ENCODE results near the gene NOD1. TPM values are rescaled to one million over a fixed set of nuclear protein-coding genes. Genes with fewer than 3 reads are reported as not detected.

NOD1 gene
- total RNA-seq, 1 donor from 2014 or later, result 32.7 TPM

GRCh38 chr7:30523466-30523865 is 44.9 kb upstream of the NOD1 start:
- Mint-ChIP-seq H3K36me3 (ENCODE audit: low read depth, unreplicated experiment) (no peaks in the 10 kb centered on the region), H3K27me3 (ENCODE audit: unreplicated experiment) (peaks cover 4% of the 10 kb centered on the region), H3K4me1 (ENCODE audit: unreplicated experiment) (peaks cover 8% of the 10 kb centered on the region), H3K27ac (ENCODE audit: unreplicated experiment) (no peak overlapping the region), H3K4me3 (ENCODE audit: unreplicated experiment) (no peak overlapping the region), H3K9me3 (ENCODE audit: unreplicated experiment) (no peaks in the 10 kb centered on the region)
- DNase-seq (ENCODE audit: low spot score), result no peak
- TF ChIP-seq, protein P1, sequence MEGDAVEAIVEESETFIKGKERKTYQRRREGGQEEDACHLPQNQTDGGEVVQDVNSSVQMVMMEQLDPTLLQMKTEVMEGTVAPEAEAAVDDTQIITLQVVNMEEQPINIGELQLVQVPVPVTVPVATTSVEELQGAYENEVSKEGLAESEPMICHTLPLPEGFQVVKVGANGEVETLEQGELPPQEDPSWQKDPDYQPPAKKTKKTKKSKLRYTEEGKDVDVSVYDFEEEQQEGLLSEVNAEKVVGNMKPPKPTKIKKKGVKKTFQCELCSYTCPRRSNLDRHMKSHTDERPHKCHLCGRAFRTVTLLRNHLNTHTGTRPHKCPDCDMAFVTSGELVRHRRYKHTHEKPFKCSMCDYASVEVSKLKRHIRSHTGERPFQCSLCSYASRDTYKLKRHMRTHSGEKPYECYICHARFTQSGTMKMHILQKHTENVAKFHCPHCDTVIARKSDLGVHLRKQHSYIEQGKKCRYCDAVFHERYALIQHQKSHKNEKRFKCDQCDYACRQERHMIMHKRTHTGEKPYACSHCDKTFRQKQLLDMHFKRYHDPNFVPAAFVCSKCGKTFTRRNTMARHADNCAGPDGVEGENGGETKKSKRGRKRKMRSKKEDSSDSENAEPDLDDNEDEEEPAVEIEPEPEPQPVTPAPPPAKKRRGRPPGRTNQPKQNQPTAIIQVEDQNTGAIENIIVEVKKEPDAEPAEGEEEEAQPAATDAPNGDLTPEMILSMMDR (IDR thresholded peaks at IDR 0.05; ENCODE audit: unreplicated experiment), result no peak

- Mint-ChIP-seq H3K27me3 (ENCODE audit: unreplicated experiment) (peaks cover 4% of the 10 kb centered on the region), H3K9me3 (ENCODE audit: unreplicated experiment) (no peaks in the 10 kb centered on the region), H3K27ac (ENCODE audit: unreplicated experiment) (no peak overlapping the region), H3K36me3 (ENCODE audit: low read depth, unreplicated experiment) (no peaks in the 10 kb centered on the region), H3K4me1 (ENCODE audit: unreplicated experiment) (peaks cover 8% of the 10 kb centered on the region), H3K4me3 (ENCODE audit: unreplicated experiment) (no peak overlapping the region)
- TF ChIP-seq, protein P1 (IDR thresholded peaks at IDR 0.05; ENCODE audit: unreplicated experiment), result no peak
- no peak for DNase-seq (ENCODE audit: low spot score)
Observed at GRCh38 chr7:30522159-30522558, 43.6 kb upstream of the NOD1 start.

- Mint-ChIP-seq H3K27ac (ENCODE audit: unreplicated experiment) (no peak overlapping the region), H3K4me1 (ENCODE audit: unreplicated experiment) (peaks cover 8% of the 10 kb centered on the region), H3K4me3 (ENCODE audit: unreplicated experiment) (no peak overlapping the region), H3K36me3 (ENCODE audit: low read depth, unreplicated experiment) (no peaks in the 10 kb centered on the region), H3K27me3 (ENCODE audit: unreplicated experiment) (peaks cover 4% of the 10 kb centered on the region), H3K9me3 (ENCODE audit: unreplicated experiment) (no peaks in the 10 kb centered on the region)
- DNase-seq (ENCODE audit: low spot score), result no peak
- TF ChIP-seq, protein P1 (IDR thresholded peaks at IDR 0.05; ENCODE audit: unreplicated experiment), result no peak
Observed at GRCh38 chr7:30521532-30521931, 42.9 kb upstream of the NOD1 start.

- TF ChIP-seq, protein P1 (IDR thresholded peaks at IDR 0.05; ENCODE audit: unreplicated experiment), result no peak
Observed at GRCh38 chr7:30519122-30519521, 40.5 kb upstream of the NOD1 start.

DNA sequence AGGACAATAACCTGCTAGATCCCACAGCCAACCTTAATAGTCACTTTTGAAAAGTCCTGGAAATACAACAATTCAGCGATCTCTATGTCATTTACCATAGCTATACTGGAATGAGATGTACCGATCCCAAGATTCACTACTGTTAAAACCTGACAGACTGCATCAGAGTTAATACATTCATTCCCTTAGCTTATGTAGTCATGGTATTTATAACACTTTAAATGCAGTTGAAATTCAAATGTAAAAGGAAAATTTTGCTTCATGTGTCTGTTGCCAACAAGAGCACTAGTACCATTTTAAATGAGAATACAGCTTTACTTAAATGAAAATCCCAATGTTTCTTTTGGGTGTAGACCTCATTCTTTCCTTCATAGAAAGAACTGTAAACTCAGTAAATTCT is 37.2 kb upstream of the NOD1 start:
- Mint-ChIP-seq H3K27me3 (ENCODE audit: unreplicated experiment) (no peaks in the 10 kb centered on the region), H3K27ac (ENCODE audit: unreplicated experiment) (no peak overlapping the region), H3K4me1 (ENCODE audit: unreplicated experiment) (peaks cover 4% of the 10 kb centered on the region), H3K4me3 (ENCODE audit: unreplicated experiment) (no peak overlapping the region), H3K9me3 (ENCODE audit: unreplicated experiment) (no peaks in the 10 kb centered on the region), H3K36me3 (ENCODE audit: low read depth, unreplicated experiment) (no peaks in the 10 kb centered on the region)
- DNase-seq (ENCODE audit: low spot score), result no peak
- TF ChIP-seq, protein P1 (IDR thresholded peaks at IDR 0.05; ENCODE audit: unreplicated experiment), result no peak

More at GRCh38 chr7:30519122-30519521, 40.5 kb upstream of the NOD1 start:
- no peak for DNase-seq (ENCODE audit: low spot score)
- H3K4me1 Mint-ChIP-seq (ENCODE audit: unreplicated experiment), result peaks cover 8% of the 10 kb centered on the region
- H3K4me3 Mint-ChIP-seq (ENCODE audit: unreplicated experiment), result no peak overlapping the region
- no peaks in the 10 kb centered on the region for H3K36me3 Mint-ChIP-seq (ENCODE audit: low read depth, unreplicated experiment)
- no peak overlapping the region for H3K27ac Mint-ChIP-seq (ENCODE audit: unreplicated experiment)
- no peaks in the 10 kb centered on the region for H3K9me3 Mint-ChIP-seq (ENCODE audit: unreplicated experiment)
- H3K27me3 Mint-ChIP-seq (ENCODE audit: unreplicated experiment), result peaks cover 2% of the 10 kb centered on the region
